Stimulated activated CD4-positive, alpha-beta T cell treated with anti-CD3 and anti-CD28 coated beads, Interleukin-2, amount 100 ng/mL, for 4 hours (primary cell): Measurements from ENCODE around the gene OSBPL1A.

ENCODE experiments used
- DNase-seq: peaks from one replicate; pipeline ENCODE4 v3.0.0-alpha.2; 2020; ENCODE audit warnings: low read depth

OSBPL1A gene

DNA sequence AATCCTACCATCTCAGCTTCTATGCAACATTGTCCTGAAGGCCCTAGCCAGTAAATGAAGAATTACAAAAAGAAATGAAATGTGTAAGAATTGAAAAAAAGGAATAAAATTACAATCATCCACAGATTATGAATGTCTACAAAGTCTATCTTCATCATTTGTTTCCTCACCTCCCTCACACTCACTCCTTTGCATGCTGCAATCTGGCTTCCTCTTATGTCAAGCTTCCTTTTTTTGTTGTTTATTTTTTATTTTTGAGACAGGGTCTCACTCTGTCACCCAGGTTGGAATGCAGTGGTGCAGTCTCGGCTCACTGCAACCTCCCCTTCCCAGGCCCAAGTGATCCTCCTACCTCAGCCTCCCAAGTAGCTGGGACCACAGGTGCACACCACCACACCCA is 129.7 kb downstream of the OSBPL1A start:
- no peak for DNase-seq

DNA sequence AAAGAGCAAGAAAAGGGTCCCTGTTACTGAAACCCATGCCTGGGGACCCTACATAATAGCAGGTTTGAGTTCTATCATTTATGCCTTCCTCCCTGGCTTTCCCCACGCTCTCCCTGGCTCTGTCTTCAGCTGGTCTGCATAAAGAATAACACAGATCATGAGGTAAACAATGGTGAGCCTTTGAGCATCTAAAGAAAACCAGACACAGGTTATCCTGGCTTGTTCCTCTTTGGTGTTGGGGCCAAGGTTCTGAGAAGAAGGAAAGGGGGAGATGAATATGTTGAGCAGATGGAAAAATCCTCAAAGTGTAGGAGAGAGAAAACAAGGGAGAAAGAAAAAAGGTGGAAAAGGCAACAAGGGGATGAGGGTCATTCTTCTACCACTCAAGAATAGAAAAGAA is 131.5 kb downstream of the OSBPL1A start:
- no peak for DNase-seq

DNA sequence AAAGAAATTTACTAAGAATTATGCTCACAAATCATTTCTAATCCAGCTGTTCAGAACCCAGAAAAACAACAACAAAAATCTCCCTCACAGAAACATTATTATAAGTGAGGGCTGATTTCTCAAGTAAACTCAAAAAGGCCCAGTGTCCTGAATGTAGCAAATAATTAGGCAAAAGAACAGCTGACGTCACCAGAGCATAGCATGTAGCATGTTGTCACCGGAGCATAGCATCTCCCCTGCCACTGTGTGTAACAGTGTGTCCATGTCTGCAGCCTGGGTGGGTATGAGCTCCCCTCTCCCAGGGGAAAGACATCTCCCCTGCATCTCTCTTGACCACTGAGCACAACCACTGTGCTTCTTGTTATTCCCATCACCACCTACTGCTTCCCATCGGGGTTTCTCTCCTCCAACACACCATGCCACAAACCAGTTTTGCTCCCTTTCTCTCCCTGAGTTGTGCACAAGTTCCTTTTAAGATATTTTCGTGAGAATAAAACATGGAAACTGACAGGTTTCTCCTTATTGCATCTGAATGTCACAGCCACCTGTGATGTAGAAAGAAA is 132.0 kb downstream of the OSBPL1A start:
- no peak for DNase-seq

DNA sequence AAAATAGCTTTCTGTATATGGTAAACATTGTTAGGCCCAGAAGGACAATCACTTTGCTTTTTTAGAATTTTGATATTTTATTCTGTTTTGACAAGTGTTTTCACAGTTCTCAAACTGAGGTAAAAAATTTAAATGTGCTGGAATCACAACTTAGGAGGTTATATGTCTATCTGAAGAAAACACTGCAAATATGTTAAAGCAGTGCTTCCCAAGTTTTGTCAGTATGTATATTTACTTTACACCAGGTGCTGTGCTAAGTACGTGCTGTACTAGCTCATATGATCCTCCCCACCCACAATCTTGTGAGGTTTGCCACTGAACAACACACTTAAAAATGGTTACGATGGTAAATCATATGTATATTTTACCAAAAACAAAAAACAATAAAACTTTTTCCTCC is 134.6 kb downstream of the OSBPL1A start:
- no peak for DNase-seq

GRCh38 chr18:24262087-24262486 is 135.5 kb downstream of the OSBPL1A start:
- DNase-seq: no peak

DNA sequence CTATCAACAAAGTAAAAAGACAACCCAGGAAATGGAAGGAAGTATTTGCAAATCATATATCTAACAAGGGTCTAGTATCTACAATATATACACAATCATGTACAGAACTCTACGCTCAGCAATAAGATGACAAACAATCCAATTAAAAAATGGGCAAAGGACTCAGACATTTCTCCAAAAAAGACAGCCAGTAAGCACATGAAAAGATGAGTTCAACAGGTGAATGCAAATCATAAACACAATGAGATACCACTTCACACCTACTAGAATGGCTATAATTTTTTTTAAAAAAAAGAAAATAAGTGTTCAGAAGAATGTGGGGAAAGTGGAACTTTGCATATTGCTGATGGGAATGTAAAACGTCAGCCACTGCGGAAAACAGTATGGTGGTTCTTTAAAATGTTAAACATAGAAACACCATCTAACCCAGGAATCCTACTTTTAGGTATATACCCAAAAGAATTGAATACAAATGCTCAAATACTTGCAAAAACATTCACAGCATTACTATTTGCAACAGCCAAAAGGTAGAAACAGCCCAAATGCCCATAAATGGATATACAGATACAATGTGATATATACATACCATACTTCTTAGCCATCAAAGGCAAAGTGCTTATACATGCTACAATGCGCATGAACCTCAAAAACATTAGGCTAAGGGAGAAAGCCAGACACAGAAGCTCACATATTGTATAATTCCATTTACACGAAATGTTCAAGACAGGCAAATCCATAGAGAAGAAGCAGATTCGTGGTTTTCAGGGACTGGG is 137.6 kb downstream of the OSBPL1A start:
- DNase-seq: no peak

- DNase-seq: no peak
These were observed 143.6 kb downstream of the OSBPL1A start for GRCh38 chr18:24254071-24254470.

DNA sequence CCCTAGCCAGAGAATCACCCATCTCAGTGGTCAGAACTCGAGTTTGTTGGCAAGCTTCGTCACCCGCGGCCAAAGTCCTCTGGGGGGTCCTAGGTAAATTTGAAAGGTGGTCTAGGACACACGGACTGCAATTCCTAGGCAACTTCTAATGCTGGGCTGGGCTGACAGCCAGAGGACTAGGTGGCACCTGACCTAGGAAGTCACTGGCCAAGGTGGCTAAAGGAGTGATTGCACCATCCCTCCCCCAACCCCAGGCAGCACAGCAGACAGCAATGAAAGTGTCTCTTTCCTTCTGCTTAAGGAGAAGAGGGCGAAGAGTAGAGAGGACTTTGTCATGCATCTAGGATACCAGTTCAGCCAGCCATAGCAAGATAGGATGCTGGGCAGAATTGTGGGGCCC is 147.9 kb downstream of the OSBPL1A start:
- DNase-seq: no peak

DNA sequence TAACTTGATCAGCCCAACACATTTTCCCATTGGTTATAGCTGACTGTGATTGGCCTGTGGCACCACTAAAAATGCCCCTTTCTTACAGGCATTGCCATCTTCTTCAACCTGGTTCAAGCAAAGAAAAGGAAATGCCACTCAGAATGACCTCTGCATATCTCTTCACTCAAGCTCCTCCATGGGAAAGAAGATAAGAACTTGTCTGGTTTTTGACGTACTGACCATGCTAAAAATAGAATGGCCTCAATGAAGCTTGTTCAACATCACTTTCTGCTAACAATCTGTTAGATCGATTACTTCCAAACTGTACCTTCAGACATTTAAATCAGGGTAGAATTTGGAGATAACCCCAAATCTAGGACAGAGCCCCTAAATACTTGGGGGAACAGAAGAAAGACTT is 149.3 kb downstream of the OSBPL1A start:
- no peak for DNase-seq

DNA sequence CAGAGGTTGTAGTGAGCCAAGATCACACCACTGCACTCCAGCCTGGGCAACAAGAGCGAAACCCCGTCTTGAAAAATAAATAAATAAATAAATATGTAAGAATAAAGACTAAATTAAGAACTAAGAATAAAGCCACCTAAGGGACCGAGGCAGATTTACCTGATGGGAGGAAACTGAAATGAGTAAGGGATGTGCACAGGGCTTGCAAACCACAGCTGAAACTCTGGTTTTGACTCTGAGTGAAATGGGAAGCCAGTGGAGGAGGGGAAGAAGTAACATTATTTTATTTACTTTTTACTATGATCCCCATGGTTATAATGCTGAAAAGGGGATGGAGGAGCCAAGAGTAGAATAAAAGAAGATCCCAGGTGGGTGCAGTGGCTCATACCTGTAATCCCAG is 151.5 kb downstream of the OSBPL1A start:
- DNase-seq: no peak

DNA sequence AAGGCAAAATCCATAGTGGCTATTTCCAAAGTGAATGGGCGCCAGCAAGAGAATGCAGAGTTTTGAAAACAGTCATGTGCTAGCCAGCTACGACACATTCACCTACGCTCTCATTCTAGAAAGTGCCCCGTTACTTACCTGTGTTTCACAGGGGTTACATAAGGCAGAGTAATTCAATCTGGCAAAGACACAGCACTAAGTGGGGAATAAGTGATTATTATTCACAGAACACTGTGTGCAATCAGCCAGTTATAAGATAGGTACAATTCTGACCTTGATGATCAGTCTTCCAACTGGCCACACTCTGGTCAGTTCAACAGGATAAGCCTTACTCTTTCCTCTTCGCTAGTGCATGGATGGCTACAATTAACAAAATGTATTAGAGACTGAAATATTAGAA is 152.9 kb downstream of the OSBPL1A start:
- no peak for DNase-seq

DNA sequence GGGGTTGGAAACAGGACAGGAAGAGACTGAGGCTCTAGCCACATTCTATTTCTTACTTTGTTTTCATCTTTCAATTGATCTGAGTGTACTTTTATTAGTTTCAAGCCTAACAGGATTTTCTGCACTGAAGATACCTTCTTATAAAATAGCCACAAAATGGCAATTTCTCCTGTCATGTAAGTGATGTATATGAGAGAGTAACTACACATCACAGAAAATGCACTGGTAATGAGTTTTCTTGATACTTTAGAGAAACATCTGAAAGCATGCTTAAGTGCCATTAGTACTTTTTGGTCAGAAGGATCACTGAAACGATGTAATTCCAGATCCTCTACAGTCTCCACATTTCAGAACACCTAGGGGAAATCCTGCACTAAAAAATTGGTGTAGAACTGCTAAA is 153.9 kb downstream of the OSBPL1A start:
- DNase-seq: no peak

GRCh38 chr18:24239341-24239740 is 158.3 kb downstream of the OSBPL1A start:
- DNase-seq: no peak

DNA sequence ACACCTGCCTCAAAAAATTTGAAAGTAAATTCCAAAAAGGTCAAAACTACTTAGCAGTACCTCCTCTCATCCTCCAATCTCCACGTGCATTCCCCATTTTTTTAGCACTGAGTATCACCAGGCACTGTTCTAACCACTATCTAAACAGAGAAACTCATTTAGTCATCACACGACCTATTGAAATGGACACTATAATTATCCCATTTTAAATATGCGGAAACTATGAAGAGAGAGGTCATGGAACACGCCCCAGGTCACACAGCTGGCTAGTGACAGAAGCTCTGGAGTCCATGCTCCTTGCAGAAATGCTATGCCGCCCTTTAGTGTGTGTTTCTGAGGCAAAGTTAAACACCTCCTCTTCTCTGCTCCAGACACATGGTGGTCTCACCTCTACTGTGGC is 159.2 kb downstream of the OSBPL1A start:
- no peak for DNase-seq

GRCh38 chr18:24234850-24235418 is 162.7 kb downstream of the OSBPL1A start:
- no peak for DNase-seq

GRCh38 chr18:24234330-24234729 is 163.3 kb downstream of the OSBPL1A start:
- DNase-seq: no peak

- DNase-seq: no peak
These were observed 164.8 kb downstream of the OSBPL1A start for GRCh38 chr18:24232800-24233199.

GRCh38 chr18:24231773-24232735 is 165.6 kb downstream of the OSBPL1A start:
- no peak for DNase-seq

GRCh38 chr18:24230766-24231165 is 166.9 kb downstream of the OSBPL1A start:
- DNase-seq: no peak

GRCh38 chr18:24228667-24229041 is 169.0 kb downstream of the OSBPL1A start:
- no peak for DNase-seq

- no peak for DNase-seq
These were observed 169.5 kb downstream of the OSBPL1A start for GRCh38 chr18:24227977-24228666.

- no peak for DNase-seq
These were observed 177.3 kb downstream of the OSBPL1A start for GRCh38 chr18:24220318-24220688.
